ENCODE measurements around the gene EXO5.

Gene EXO5

DNA sequence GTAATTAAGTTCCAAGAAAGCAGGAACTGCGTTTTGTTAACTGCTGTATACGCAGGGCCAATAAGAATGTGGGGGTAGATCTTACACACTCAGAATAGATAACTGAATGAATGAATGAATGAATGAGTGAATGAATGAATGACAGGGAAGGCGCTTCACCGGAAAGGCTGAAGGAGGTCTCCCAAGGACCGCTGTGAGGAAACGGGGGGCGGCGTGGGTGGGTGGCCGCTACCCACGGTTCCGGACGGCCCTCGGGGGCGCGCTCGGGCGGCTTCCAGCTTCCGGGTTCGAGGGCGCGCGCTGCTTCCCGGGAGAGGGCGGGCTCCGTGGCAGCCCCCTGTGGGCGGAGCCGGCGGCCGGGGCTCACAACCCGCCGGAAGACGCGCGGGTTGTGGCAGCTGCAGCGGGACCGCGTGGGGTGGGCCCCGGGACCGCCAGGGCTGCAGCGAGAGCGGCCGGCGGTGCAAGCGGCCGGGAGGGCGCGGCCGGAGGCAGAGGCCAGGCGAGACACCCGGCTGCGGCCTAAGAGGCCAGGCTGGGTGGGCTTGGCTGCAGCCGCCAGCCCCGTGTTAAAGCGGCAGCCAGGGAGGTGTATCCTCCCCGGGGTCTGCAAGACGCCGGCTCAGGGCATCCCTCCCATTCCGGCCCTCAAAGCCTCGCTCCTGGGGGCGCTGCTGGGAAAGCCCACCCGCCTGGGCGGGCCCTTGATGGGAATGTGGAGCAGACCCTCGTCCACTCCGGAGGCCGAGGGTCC lies 31.5 kb upstream of the EXO5 start, which contains the start of gene ZFP69:
TSS of gene ZFP69 (plus strand) at position 367 of the 754 bp plus-strand sequence. CDS start 2,072 bp downstream, outside the sequence.
- DNase-seq (ENCODE audit: low spot score) (peak; percentile 55), ATAC-seq (ENCODE audit: low read depth) (peak; percentile 85)
- H3K36me3 ChIP-seq (ENCODE audit: low read depth): no peaks in the 10 kb centered on the region
- no peaks in the 10 kb centered on the region for H3K27me3 ChIP-seq (ENCODE audit: insufficient read depth, poor library complexity, severe bottlenecking)
- H3K4me3 ChIP-seq (ENCODE audit: severe bottlenecking): peak within 1 kb of the TSS; percentile 52
- H3K27ac ChIP-seq (ENCODE audit: poor library complexity, severe bottlenecking): no peak within 1 kb of the TSS
- H3K9me3 ChIP-seq (ENCODE audit: severe bottlenecking): peaks cover 15% of the 10 kb centered on the region
- no peaks in the 10 kb centered on the region for H3K4me1 ChIP-seq (ENCODE audit: insufficient read depth, poor library complexity, severe bottlenecking)
- TF ChIP-seq, protein P1, sequence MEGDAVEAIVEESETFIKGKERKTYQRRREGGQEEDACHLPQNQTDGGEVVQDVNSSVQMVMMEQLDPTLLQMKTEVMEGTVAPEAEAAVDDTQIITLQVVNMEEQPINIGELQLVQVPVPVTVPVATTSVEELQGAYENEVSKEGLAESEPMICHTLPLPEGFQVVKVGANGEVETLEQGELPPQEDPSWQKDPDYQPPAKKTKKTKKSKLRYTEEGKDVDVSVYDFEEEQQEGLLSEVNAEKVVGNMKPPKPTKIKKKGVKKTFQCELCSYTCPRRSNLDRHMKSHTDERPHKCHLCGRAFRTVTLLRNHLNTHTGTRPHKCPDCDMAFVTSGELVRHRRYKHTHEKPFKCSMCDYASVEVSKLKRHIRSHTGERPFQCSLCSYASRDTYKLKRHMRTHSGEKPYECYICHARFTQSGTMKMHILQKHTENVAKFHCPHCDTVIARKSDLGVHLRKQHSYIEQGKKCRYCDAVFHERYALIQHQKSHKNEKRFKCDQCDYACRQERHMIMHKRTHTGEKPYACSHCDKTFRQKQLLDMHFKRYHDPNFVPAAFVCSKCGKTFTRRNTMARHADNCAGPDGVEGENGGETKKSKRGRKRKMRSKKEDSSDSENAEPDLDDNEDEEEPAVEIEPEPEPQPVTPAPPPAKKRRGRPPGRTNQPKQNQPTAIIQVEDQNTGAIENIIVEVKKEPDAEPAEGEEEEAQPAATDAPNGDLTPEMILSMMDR (IDR thresholded peaks at IDR 0.05; ENCODE audit: poor library complexity, severe bottlenecking): no peak

GRCh38 chr1:40477678-40478053 lies 30.9 kb upstream of the EXO5 start:
- Histone ChIP-seq H3K9me3 (ENCODE audit: severe bottlenecking) (peaks cover 15% of the 10 kb centered on the region), H3K36me3 (ENCODE audit: low read depth) (peaks cover 1% of the 10 kb centered on the region; the same call in 1 of the 2 replicates), H3K4me3 (ENCODE audit: severe bottlenecking) (peak overlapping the region; percentile 52), H3K4me1 (ENCODE audit: insufficient read depth, poor library complexity, severe bottlenecking) (no peaks in the 10 kb centered on the region), H3K27ac (ENCODE audit: poor library complexity, severe bottlenecking) (no peak overlapping the region), H3K27me3 (ENCODE audit: insufficient read depth, poor library complexity, severe bottlenecking) (no peaks in the 10 kb centered on the region)
- DNase-seq (ENCODE audit: low spot score) (no peak), ATAC-seq (ENCODE audit: low read depth) (peak; percentile 63)
- TF ChIP-seq, protein P1 (IDR thresholded peaks at IDR 0.05; ENCODE audit: poor library complexity, severe bottlenecking): no peak

DNA sequence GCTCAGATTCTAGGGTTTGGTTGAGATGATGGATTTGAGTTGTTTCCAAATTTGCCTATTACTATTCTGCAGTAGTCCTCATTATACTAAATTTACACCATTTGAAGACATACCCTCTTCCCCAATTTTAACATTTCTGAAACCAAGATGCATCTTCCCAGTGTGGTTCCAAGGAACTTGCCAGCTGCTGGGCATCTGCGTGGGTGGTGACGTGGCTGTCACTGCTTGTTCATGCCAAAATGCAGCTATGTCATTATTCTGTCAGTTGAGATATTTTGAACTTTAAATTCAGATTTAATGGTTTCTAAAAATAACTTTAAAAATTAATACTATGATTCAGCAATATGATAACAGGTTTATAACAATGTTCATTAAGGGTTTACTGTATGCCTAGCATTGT lies 30.3 kb upstream of the EXO5 start:
- no peak overlapping the region for H3K4me3 ChIP-seq (ENCODE audit: severe bottlenecking)

GRCh38 chr1:40479156-40479555 lies 29.4 kb upstream of the EXO5 start:
- peaks cover 15% of the 10 kb centered on the region for H3K9me3 ChIP-seq (ENCODE audit: severe bottlenecking)
- no peak overlapping the region for H3K27ac ChIP-seq (ENCODE audit: poor library complexity, severe bottlenecking)
- peaks cover 3% of the 10 kb centered on the region; the same call in 1 of the 2 replicates for H3K36me3 ChIP-seq (ENCODE audit: low read depth)
- TF ChIP-seq, protein P1 (IDR thresholded peaks at IDR 0.05; ENCODE audit: poor library complexity, severe bottlenecking): no peak
- DNase-seq (ENCODE audit: low spot score) (no peak), ATAC-seq (ENCODE audit: low read depth) (no peak)
- no peak overlapping the region for H3K4me3 ChIP-seq (ENCODE audit: severe bottlenecking)
- no peaks in the 10 kb centered on the region for H3K27me3 ChIP-seq (ENCODE audit: insufficient read depth, poor library complexity, severe bottlenecking)
- no peaks in the 10 kb centered on the region for H3K4me1 ChIP-seq (ENCODE audit: insufficient read depth, poor library complexity, severe bottlenecking)

More for the DNA sequence above, 30.3 kb upstream of the EXO5 start:
- Histone ChIP-seq H3K9me3 (ENCODE audit: severe bottlenecking) (peaks cover 15% of the 10 kb centered on the region), H3K27ac (ENCODE audit: poor library complexity, severe bottlenecking) (no peak overlapping the region), H3K27me3 (ENCODE audit: insufficient read depth, poor library complexity, severe bottlenecking) (no peaks in the 10 kb centered on the region), H3K36me3 (ENCODE audit: low read depth) (peaks cover 3% of the 10 kb centered on the region; the same call in 1 of the 2 replicates), H3K4me1 (ENCODE audit: insufficient read depth, poor library complexity, severe bottlenecking) (no peaks in the 10 kb centered on the region)
- TF ChIP-seq, protein P1 (IDR thresholded peaks at IDR 0.05; ENCODE audit: poor library complexity, severe bottlenecking): no peak
- no peak for DNase-seq (ENCODE audit: low spot score)
- ATAC-seq (ENCODE audit: low read depth): no peak
